ENCODE measurements around the gene PPP3CA.
"Not testable (repeated sequence)": the region's sequence is repeated elsewhere in the genome, so short reads cannot be mapped to it uniquely, and the experiment has no call there.

PPP3CA gene

DNA sequence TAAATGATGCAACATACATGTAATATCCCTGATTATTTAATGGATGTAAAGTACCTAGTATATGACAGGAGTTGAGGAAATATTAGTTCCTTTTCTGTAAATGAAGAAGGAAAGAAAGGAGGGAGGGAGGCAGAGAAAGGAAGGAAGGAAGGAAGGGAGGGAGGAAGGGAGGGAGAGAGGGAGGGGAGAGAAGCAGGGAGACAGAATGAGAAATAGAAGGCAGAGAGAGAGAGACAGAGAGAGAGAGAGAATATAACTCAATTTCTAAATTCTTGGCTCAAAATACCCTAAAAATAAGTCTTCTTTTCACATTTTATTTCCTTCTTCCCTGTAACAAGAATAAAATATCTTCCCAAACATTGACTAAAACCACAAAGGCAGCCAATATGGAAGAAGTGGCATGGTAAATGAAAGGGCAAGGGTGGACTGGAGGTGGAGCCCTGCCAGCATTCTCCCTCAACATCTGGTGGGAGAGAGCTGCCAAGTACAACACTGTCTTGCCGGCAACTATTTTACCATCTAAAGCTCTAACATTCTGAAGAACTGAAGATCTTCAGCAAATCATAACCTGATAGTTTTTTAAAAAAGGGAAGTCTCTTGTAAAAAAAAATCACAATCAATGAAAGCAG is 245.1 kb downstream of the PPP3CA start:
- peak; percentile 94 for DNase-seq (ENCODE audit: low read depth)
- H3K4me3 ChIP-seq (ENCODE audit: low read depth, low read length) = no peak overlapping the region
- TF ChIP-seq, protein P1, sequence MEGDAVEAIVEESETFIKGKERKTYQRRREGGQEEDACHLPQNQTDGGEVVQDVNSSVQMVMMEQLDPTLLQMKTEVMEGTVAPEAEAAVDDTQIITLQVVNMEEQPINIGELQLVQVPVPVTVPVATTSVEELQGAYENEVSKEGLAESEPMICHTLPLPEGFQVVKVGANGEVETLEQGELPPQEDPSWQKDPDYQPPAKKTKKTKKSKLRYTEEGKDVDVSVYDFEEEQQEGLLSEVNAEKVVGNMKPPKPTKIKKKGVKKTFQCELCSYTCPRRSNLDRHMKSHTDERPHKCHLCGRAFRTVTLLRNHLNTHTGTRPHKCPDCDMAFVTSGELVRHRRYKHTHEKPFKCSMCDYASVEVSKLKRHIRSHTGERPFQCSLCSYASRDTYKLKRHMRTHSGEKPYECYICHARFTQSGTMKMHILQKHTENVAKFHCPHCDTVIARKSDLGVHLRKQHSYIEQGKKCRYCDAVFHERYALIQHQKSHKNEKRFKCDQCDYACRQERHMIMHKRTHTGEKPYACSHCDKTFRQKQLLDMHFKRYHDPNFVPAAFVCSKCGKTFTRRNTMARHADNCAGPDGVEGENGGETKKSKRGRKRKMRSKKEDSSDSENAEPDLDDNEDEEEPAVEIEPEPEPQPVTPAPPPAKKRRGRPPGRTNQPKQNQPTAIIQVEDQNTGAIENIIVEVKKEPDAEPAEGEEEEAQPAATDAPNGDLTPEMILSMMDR (conservative IDR thresholded peaks at IDR 0.05; ENCODE audit: low read depth, low read length) = no peak

DNA sequence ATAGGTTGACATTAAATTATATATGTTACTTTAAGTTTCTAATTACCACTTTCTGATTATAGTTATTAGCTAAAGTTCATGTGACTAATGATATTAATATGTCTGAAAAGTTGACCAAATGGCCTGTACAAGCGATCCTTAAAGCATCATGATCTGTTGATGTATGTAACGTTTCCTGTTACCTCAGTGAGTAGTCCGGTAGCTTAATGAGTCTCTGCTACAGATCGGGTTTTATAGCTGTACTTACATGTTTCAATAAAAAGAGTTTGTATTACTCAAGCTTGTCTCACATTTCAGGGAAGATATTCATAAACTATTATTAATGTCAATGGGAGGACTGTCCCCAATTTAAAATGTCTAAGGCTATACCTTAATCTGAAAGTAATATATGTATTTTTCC is 246.3 kb downstream of the PPP3CA start:
- H3K4me3 ChIP-seq (ENCODE audit: low read depth, low read length) = no peak overlapping the region
- TF ChIP-seq, protein P1 (conservative IDR thresholded peaks at IDR 0.05; ENCODE audit: low read depth, low read length) = no peak
- no peak for DNase-seq (ENCODE audit: low read depth)

DNA sequence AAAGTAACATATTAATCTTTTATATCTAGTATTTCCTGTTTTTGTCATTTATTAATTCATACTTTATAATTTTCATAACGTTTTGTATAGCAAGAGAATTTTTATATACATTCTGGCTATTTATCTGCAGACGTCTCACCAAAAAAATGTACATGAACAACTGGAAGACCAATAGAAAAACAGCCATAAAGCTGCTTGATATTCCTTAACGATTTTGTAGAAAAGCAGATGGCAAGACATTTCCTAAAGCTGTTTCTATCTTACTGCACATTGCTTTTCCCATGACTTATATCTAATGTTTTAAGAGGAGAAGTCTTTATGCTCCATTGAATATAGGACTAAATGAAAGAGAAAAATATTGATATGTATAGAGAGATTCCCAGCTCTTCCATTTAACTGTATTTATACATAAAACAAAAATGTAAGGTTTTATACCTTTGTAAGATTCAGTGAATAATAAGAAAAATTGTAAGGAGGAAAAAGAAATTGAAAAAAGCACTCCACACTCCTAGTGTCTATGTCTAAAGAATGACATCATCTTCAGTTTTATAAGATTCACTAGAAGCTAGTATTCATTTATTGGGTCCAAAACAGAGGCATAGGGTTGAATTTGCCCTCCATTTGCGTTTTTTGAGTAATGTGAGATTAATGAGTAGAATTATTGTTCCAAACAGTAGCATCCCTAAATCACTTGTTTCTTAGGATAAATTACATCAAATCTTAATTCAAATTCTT is 248.5 kb downstream of the PPP3CA start:
- DNase-seq (ENCODE audit: low read depth) = no peak
- H3K4me3 ChIP-seq (ENCODE audit: low read depth, low read length) = no peak overlapping the region
- TF ChIP-seq, protein P1 (conservative IDR thresholded peaks at IDR 0.05; ENCODE audit: low read depth, low read length) = no peak

DNA sequence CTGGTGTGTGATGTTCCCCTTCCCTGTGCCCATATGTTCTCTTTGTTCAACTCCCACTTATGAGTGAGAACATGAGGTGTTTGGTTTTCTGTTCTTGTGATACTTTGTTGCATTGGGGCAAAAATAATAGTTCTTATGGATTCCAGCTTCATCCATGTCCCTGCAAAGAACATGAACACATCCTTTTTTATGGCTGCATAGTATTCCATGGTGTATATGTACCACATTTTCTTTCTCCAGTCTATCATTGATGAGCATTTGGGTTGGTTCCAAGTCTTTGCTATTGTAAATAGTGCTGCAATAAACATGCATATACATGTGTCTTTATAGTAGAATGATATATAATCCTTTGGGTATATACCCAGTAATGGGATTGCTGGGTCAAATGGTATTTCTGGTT is 254.7 kb downstream of the PPP3CA start:
- DNase-seq (ENCODE audit: low read depth); H3K4me3 ChIP-seq (ENCODE audit: low read depth, low read length): not testable (repeated sequence)

DNA sequence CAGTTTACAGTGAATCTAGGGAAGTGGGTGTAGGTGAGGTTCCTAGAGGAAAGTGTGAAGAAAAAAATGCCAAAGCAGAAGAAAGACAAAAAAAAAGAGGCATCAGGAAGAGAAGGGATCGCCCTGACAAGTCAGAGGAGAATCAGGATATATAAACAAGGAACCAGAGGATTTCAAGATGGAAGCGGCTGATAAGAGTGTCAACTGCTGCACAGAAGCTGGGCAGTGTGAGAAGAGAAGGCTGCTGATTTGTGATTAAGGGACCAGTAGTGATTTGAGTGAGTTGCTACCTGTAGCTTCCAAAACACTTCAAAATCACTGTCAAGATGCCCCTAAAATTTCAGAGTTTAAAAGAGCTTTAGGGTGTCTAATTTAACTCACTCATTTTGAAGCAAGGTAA is 258.2 kb downstream of the PPP3CA start:
- no peak for DNase-seq (ENCODE audit: low read depth)
- no peak overlapping the region for H3K4me3 ChIP-seq (ENCODE audit: low read depth, low read length)
- TF ChIP-seq, protein P1 (conservative IDR thresholded peaks at IDR 0.05; ENCODE audit: low read depth, low read length) = no peak

DNA sequence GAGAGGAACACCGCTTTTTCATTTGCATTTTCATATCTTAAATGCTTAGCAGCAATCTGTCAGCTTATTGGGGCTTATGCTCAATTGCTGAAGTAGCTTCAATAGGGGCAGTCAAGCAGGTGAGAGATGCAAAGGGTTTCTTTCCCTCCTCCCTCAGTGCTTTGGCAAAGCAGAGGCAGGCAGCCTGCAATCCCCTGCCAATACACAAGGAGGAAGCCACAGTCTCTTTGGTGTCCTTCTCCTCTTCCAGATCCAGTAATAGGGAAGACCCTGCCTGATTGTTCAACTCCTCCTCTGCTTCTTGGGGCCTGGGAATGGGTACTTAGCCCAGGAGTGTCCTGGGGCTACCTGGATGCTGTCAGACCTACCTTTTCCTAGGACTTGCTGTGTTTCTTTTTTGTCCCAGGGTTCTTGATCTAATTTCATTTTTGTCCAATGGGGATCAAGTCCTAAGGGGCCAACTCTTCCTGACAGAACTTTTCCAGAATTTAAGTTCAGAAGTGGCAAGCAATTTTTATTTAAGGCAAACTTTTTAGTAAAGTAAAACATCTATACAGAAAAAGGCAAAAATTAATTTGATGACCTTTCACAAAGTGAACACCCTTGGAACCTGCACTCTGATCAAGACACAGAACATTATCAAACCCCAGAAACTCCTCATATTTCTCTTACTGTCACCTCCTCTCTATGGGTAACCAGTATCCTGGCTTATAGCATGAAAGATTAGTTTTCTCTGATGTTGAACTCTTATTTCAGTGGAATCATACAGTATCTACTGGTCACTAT is 260.3 kb downstream of the PPP3CA start:
- no peak for DNase-seq (ENCODE audit: low read depth)
- TF ChIP-seq, protein P1 (conservative IDR thresholded peaks at IDR 0.05; ENCODE audit: low read depth, low read length) = peak; percentile 45
- no peak overlapping the region for H3K4me3 ChIP-seq (ENCODE audit: low read depth, low read length)

DNA sequence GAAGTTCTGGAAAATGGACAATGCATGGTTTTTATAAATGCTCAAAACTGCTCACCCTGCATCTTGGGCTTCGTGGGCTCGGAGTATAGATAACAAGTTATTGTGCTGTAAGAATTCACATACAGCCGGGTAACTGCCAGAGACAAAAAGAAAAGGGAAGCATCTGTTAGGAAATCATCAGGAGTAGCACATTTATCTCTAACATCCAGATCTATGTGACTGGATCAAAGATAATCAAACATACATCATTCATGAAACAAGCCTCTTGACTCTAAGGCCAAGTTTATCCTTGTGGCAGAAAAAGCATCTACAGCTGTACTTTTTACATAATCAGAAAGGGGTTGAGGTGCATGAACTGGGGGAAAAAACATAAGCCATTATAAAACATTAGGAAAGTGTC is 264.2 kb downstream of the PPP3CA start:
- DNase-seq (ENCODE audit: low read depth) = no peak
- TF ChIP-seq, protein P1 (conservative IDR thresholded peaks at IDR 0.05; ENCODE audit: low read depth, low read length) = no peak
- H3K4me3 ChIP-seq (ENCODE audit: low read depth, low read length) = no peak overlapping the region

Measured in choroid plexus epithelial cell (primary cell).